SK-N-SH treated with all-trans-retinoic acid at 6 μM for 48 hours (cell line): ENCODE results near the gene EPHB2.

Experiments used
- GLIS3 ChIP-seq: fragments of 250-450 bp; sonication (Bioruptor Pico); IDR thresholded peaks from 2 replicates; pipeline ENCODE4 v1.5.0; 2020; ENCODE audit warnings: mild to moderate bottlenecking, moderate library complexity
- PPARA ChIP-seq: fragments of 250-450 bp; sonication (Bioruptor Pico); IDR thresholded peaks from 2 replicates; pipeline ENCODE4 v1.5.0; 2020; ENCODE audit warnings: mild to moderate bottlenecking, borderline replicate concordance
- TOX ChIP-seq: fragments of 250-450 bp; sonication (Bioruptor Pico); IDR thresholded peaks from 2 replicates; pipeline ENCODE4 v1.8.0; 2021; ENCODE audit warnings: mild to moderate bottlenecking, moderate library complexity, borderline replicate concordance
- ZFP3 ChIP-seq: fragments of 250-450 bp; sonication (Bioruptor Pico); IDR thresholded peaks from 2 replicates; pipeline ENCODE4 v1.5.0; 2020; ENCODE audit warnings: mild to moderate bottlenecking, moderate library complexity
- TF ChIP-seq, protein P1 (sequence below): fragments of 250-450 bp; sonication (Bioruptor Pico); IDR thresholded peaks from 2 replicates; pipeline ENCODE4 v1.8.0; 2020; ENCODE audit warnings: mild to moderate bottlenecking, moderate library complexity, borderline replicate concordance

DNA sequence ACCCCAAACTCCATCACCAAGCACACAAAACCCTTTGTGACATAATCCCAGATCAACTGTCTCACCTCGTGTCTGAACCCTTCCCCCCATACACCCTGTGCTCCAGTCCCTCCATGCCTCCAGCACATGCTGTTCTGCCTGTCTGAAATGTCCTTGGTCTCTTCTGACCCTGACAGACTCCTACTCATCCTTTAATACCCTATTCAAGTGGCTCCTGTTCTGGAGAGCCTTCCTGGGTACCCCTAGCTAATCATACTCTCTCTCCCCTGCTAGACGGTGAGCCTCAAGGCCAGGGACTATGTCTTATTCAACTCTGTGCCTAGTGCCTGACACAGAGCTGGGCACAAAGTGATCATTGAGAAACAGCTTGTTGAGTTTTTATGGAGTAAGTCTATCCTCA lies 137.1 kb downstream of the EPHB2 start:
- TF ChIP-seq TOX (CRISPR knock-in tag) (no peak), ZFP3 (peak; percentile 89), GLIS3 (CRISPR knock-in tag) (no peak), PPARA (CRISPR knock-in tag) (no peak)
- TF ChIP-seq, protein P1, sequence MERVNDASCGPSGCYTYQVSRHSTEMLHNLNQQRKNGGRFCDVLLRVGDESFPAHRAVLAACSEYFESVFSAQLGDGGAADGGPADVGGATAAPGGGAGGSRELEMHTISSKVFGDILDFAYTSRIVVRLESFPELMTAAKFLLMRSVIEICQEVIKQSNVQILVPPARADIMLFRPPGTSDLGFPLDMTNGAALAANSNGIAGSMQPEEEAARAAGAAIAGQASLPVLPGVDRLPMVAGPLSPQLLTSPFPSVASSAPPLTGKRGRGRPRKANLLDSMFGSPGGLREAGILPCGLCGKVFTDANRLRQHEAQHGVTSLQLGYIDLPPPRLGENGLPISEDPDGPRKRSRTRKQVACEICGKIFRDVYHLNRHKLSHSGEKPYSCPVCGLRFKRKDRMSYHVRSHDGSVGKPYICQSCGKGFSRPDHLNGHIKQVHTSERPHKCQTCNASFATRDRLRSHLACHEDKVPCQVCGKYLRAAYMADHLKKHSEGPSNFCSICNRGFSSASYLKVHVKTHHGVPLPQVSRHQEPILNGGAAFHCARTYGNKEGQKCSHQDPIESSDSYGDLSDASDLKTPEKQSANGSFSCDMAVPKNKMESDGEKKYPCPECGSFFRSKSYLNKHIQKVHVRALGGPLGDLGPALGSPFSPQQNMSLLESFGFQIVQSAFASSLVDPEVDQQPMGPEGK (CRISPR knock-in tag), result no peak
